H1 (cell line): ENCODE results near the gene LRR1. TPM values are rescaled to one million over a fixed set of nuclear protein-coding genes. Genes with fewer than 3 reads are reported as not detected.

ENCODE experiments used
- ASH2L ChIP-seq: fragments of 200-600, 300-600 bp; sonication (generic); IDR thresholded peaks from one replicate; pipeline ENCODE4 v1.7.1; 2017; ENCODE audit warnings: low read length
- BRCA1 ChIP-seq: IDR thresholded peaks from 2 replicates; pipeline ENCODE4 v1.6.1; 2012; ENCODE audit warnings: low read depth, low read length, improper control_type of control experiment
- CHD2 ChIP-seq: IDR thresholded peaks from 2 replicates; pipeline ENCODE4 v1.6.1; 2012; ENCODE audit warnings: low read length, improper control_type of control experiment
- CREB1 ChIP-seq: IDR thresholded peaks from 2 replicates; pipeline ENCODE4 v1.6.1; 2012; ENCODE audit warnings: inconsistent platforms
- JUND ChIP-seq: IDR thresholded peaks from 2 replicates; pipeline ENCODE4 v1.6.1; 2011; ENCODE audit warnings: mild to moderate bottlenecking, improper control_type of control experiment, low read length
- NRF1 ChIP-seq: IDR thresholded peaks from 2 replicates; pipeline ENCODE4 v1.6.1; 2011; ENCODE audit warnings: mild to moderate bottlenecking, low read depth, low read length, improper control_type of control experiment
- POLR2A ChIP-seq, 2 experiments: IDR thresholded peaks; 1 replicate in 1 of 2; 2 replicates in 1 of 2; pipeline ENCODE4 v1.6.1; 2011; ENCODE audit warnings: low read depth in 2 of 2, low read length in 2 of 2, mild to moderate bottlenecking in 2 of 2; ENCODE audit errors: control extremely low read depth in 1 of 2
- POLR2AphosphoS5 ChIP-seq: IDR thresholded peaks from 2 replicates; pipeline ENCODE4 v1.6.1; 2011; ENCODE audit warnings: low read depth, low read length
- POU5F1 ChIP-seq: IDR thresholded peaks from 2 replicates; pipeline ENCODE4 v1.6.1; 2011; ENCODE audit warnings: low read depth, mild to moderate bottlenecking, low read length, moderate library complexity
- RBBP5 ChIP-seq: IDR thresholded peaks from 2 replicates; pipeline ENCODE4 v1.7.1; 2012; ENCODE audit warnings: low read depth, mild to moderate bottlenecking, inconsistent platforms, low read length, moderate library complexity, borderline replicate concordance
- SAP30 ChIP-seq: fragments of 300-600 bp; sonication (generic); IDR thresholded peaks from 2 replicates; pipeline ENCODE4 v1.7.1; 2012; ENCODE audit warnings: low read length, moderate library complexity, mild to moderate bottlenecking, inconsistent platforms; ENCODE audit not compliant: insufficient read depth, insufficient replicate concordance
- TAF1 ChIP-seq: IDR thresholded peaks from 2 replicates; pipeline ENCODE4 v1.6.1; 2011; ENCODE audit warnings: mild to moderate bottlenecking, low read depth, low read length
- TAF7 ChIP-seq: optimal IDR thresholded peaks from 2 replicates; pipeline ENCODE3; 2011; ENCODE audit warnings: low read depth, mild to moderate bottlenecking, inconsistent platforms, low read length, moderate library complexity, borderline replicate concordance
- TCF12 ChIP-seq: IDR thresholded peaks from 2 replicates; pipeline ENCODE4 v1.6.1; 2011; ENCODE audit warnings: low read depth, mild to moderate bottlenecking, low read length
- YY1 ChIP-seq: IDR thresholded peaks from 2 replicates; pipeline ENCODE4 v1.6.1; 2011; ENCODE audit warnings: low read depth, mild to moderate bottlenecking, low read length
- polyA plus RNA-seq, 7 experiments: library from polyadenylated mRNA; depleted of rRNA in 3 of 7; stranded (reverse) in 5 of 7; unstranded in 2 of 7; fragments of >200 nt in 5 of 7; fragments of 200-250 nt in 2 of 7; gene quantifications; 1 replicate in 5 of 7; 2 replicates in 1 of 7; 4 replicates in 1 of 7; pipeline versions ENCODE4 v1.2.1 to v1.2.3, GENCODE V29; 2011 to 2013; ENCODE audit warnings: missing spikeins in 2 of 7, mixed read lengths in 2 of 7
- total RNA-seq: library from RNA; stranded (reverse); fragmentation: NEBNext Ultra II Directional; extraction: Animal tissue kit (Norgen Biotek cat#: 25700); gene quantifications from 2 replicates; pipeline ENCODE4 v1.2.1, GENCODE V29; 2021
- TF ChIP-seq, protein P1 (sequence below): IDR thresholded peaks from 2 replicates; pipeline ENCODE4 v1.6.1; 2012; ENCODE audit warnings: inconsistent platforms

LRR1 gene
- total and polyA plus RNA-seq, 2 of the 8 experiments (the other 6 are each of a cell fraction or from before 2014, with no cell fraction given): 30.7 to 37.5 TPM

DNA sequence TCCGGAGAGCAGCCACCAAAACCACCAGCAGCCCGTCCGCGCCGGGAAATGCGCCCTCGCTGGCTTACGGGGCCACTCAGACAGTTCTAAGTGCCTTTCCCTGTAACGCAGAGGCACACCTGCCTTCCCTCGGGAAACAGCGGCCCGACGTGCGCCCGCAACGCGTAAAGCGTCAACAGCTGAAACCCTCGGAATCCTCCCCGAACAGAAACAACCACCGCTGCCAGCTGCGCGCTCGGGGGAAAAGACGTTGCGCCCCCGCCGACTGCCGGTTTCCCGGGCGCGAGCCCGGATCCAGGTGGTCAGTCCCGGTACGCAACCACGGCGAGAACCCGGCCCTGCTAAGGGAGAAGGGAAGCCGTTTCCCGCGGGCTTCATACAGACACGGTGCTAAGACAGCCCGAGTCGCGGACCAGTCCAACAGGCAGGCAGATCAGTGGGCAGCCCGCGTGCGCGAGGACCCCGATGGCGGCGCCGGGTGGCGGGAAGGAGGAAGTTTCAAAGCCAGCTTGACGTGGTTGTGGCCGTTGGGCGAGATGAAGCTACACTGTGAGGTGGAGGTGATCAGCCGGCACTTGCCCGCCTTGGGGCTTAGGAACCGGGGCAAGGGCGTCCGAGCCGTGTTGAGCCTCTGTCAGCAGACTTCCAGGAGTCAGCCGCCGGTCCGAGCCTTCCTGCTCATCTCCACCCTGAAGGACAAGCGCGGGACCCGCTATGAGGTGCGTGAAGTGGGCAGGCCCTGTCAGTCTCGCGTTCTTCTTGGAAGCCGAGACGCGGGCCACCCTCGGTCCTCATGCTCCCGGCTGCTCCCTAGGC lies at the start of gene LRR1 (continued):
- peak; percentile 73 for TF ChIP-seq SAP30
- TF ChIP-seq ASH2L: peak; percentile 98
- TF ChIP-seq TCF12: 0 out of 2 replicates have a peak, but pooled peaks have one; percentile 24
- peak; percentile 93 for TF ChIP-seq POLR2AphosphoS5
- TF ChIP-seq RBBP5: peak; percentile 98
- no peak for TF ChIP-seq NRF1
- no peak for TF ChIP-seq JUND
- peak; percentile 78 for TF ChIP-seq CHD2
- TF ChIP-seq POLR2A (IDR thresholded peaks at IDR 0.05; ENCODE audit: control extremely low read depth in 1 of 2, low read depth in 2 of 2, low read length in 2 of 2): peak; percentile 45 to 96
- peak; percentile 47; the same call in 1 of the 2 replicates for TF ChIP-seq BRCA1
- TF ChIP-seq CREB1: peak; percentile 58
- peak; percentile 91 for TF ChIP-seq YY1
- TF ChIP-seq, protein P1, sequence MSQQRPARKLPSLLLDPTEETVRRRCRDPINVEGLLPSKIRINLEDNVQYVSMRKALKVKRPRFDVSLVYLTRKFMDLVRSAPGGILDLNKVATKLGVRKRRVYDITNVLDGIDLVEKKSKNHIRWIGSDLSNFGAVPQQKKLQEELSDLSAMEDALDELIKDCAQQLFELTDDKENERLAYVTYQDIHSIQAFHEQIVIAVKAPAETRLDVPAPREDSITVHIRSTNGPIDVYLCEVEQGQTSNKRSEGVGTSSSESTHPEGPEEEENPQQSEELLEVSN: peak; percentile 90
- TF ChIP-seq POU5F1: no peak
- TF ChIP-seq TAF7: peak; percentile 87
- peak; percentile 97 for TF ChIP-seq TAF1
